Measurements from ENCODE around the gene CAPN9. TPM values are rescaled to one million over a fixed set of nuclear protein-coding genes. Genes with fewer than 3 reads are reported as not detected.
"Not testable (repeated sequence)": the region's sequence is repeated elsewhere in the genome, so short reads cannot be mapped to it uniquely, and the experiment has no call there.

Gene CAPN9
- total RNA-seq, 1 experiment from 2014 or later = 0.10 TPM

DNA sequence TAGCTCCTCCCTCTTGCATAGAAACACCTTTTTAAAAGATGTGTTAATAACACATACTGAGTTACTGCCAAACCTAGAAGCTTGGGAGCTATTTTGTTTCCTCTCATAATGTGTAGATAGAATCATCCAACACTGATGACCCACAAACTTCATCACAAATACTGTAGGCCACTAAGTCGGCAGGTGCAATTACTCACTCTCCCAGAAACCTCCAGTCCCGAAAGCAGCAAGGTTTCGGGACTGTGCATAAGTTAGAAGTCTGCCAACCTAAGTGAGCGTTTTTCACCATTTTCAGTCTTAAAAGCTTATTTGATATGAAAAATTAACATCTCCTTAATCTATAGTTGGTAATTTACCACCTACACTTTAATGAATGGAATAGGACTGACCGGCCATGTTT lies 89.2 kb downstream of the CAPN9 start:
- no peak for DNase-seq
- Histone ChIP-seq H3K4me3 (ENCODE audit: insufficient read depth, low read depth, low read length) (no peak overlapping the region), H3K27me3 (ENCODE audit: control insufficient read depth, insufficient read depth, low read length) (no peaks in the 10 kb centered on the region), H3K36me3 (replicated peaks; ENCODE audit: control insufficient read depth, insufficient read depth, low read length) (no peaks in the 10 kb centered on the region)

DNA sequence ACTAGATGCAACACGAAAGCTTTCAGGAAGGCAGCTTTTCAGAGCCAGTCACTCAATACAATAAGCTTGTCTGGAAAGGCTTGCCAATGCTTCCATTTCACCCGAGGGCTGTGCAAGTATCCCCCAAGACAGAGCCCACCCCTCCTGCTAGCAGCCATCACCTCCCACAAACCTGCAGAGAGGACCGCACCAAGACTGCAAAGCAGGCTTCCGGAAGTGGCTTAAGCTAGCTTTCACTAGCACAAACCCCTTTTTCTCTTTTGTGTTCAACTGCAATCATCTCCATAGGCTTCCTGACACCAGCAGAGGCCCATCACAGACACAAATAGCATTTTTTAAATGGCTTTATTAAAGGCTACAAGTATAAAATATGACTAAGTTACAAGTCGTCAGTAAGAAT lies 89.6 kb downstream of the CAPN9 start:
- Histone ChIP-seq H3K27me3 (ENCODE audit: control insufficient read depth, insufficient read depth, low read length) (no peaks in the 10 kb centered on the region), H3K36me3 (replicated peaks; ENCODE audit: control insufficient read depth, insufficient read depth, low read length) (no peaks in the 10 kb centered on the region), H3K4me3 (ENCODE audit: insufficient read depth, low read depth, low read length) (no peak overlapping the region)
- no peak for DNase-seq

DNA sequence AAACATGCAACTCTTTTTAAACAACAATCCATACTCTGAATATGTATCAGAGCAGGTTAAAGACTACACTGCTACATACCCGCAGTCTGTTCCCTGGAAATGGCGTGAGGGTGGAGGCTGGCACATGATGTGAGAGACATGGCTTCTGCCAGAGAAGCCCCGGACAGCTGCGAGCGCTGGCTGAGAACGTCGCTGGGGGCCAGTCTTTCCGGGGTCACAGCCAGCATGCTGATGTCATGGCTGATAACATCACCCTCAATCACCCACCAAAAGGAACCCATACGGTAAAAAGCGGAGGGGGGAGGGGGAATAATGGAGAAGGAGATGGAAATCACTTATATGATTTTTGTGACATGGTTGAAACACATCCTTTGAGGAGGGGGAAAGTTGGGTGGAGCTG lies 92.0 kb downstream of the CAPN9 start:
- Histone ChIP-seq H3K4me3 (ENCODE audit: insufficient read depth, low read depth, low read length) (no peak overlapping the region), H3K27me3 (ENCODE audit: control insufficient read depth, insufficient read depth, low read length) (no peaks in the 10 kb centered on the region), H3K36me3 (replicated peaks; ENCODE audit: control insufficient read depth, insufficient read depth, low read length) (peaks cover 6% of the 10 kb centered on the region; the same call in 1 of the 2 replicates)
- DNase-seq = no peak

DNA sequence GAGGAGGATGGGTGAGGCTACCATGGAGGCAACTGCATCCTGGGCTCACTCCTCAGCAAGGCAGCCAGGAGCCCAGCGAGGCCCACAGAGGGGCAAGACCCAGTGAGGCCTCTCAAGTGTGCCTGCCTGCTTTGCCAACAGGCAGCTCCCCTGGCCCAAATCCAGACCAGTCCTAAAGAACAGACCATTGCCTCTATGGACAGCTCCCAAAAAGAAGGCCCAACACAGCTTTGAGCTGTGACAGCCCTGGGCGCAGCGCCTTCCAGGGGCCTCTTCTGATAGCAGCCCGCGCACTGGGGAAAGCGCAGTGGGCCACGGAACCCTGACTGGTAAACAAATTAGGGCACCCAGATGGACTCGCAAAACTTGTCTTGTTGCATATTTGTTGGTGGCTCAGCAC lies 95.6 kb downstream of the CAPN9 start:
- no peak for DNase-seq
- no peaks in the 10 kb centered on the region for H3K27me3 ChIP-seq (ENCODE audit: control insufficient read depth, insufficient read depth, low read length)
- H3K4me3 ChIP-seq (ENCODE audit: insufficient read depth, low read depth, low read length) = no peak overlapping the region
- H3K36me3 ChIP-seq (replicated peaks; ENCODE audit: control insufficient read depth, insufficient read depth, low read length) = peaks cover 6% of the 10 kb centered on the region; the same call in 1 of the 2 replicates

GRCh38 chr1:230843503-230844309 lies 96.5 kb downstream of the CAPN9 start:
- no peak overlapping the region for H3K4me3 ChIP-seq (ENCODE audit: insufficient read depth, low read depth, low read length)
- no peak for DNase-seq
- no peaks in the 10 kb centered on the region for H3K27me3 ChIP-seq (ENCODE audit: control insufficient read depth, insufficient read depth, low read length)
- peaks cover 6% of the 10 kb centered on the region; the same call in 1 of the 2 replicates for H3K36me3 ChIP-seq (replicated peaks; ENCODE audit: control insufficient read depth, insufficient read depth, low read length)

DNA sequence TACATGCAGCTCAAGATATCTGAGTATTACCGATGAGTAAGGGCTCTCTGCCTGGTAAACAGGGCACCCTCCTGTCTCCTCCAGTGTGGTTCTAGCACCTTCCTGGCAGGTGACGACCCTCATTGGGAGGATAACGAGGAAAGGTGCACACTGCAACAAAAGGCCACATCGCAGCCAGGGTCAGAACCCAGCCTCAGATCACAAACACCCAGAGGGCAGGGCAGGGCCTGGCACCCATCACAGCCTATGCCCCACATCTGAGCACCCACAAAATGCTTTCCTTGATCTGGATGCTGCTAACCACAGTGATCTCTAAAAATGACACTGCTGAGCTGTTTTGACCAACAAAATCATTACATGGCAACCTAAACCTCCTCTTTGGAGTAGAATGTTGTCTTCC lies 97.4 kb downstream of the CAPN9 start:
- no peaks in the 10 kb centered on the region for H3K27me3 ChIP-seq (ENCODE audit: control insufficient read depth, insufficient read depth, low read length)
- DNase-seq = no peak
- peaks cover 6% of the 10 kb centered on the region; the same call in 1 of the 2 replicates for H3K36me3 ChIP-seq (replicated peaks; ENCODE audit: control insufficient read depth, insufficient read depth, low read length)
- H3K4me3 ChIP-seq (ENCODE audit: insufficient read depth, low read depth, low read length) = no peak overlapping the region

- H3K36me3 ChIP-seq (replicated peaks; ENCODE audit: control insufficient read depth, insufficient read depth, low read length); H3K27me3 ChIP-seq (ENCODE audit: control insufficient read depth, insufficient read depth, low read length); H3K4me3 ChIP-seq (ENCODE audit: insufficient read depth, low read depth, low read length); DNase-seq: not testable (repeated sequence)
These were observed 98.0 kb downstream of the CAPN9 start for GRCh38 chr1:230845184-230845583.

GRCh38 chr1:230848235-230848634 lies 101.0 kb downstream of the CAPN9 start:
- no peak for DNase-seq
- Histone ChIP-seq H3K27me3 (ENCODE audit: control insufficient read depth, insufficient read depth, low read length) (no peaks in the 10 kb centered on the region), H3K4me3 (ENCODE audit: insufficient read depth, low read depth, low read length) (no peak overlapping the region), H3K36me3 (replicated peaks; ENCODE audit: control insufficient read depth, insufficient read depth, low read length) (peaks cover 7% of the 10 kb centered on the region)

DNA sequence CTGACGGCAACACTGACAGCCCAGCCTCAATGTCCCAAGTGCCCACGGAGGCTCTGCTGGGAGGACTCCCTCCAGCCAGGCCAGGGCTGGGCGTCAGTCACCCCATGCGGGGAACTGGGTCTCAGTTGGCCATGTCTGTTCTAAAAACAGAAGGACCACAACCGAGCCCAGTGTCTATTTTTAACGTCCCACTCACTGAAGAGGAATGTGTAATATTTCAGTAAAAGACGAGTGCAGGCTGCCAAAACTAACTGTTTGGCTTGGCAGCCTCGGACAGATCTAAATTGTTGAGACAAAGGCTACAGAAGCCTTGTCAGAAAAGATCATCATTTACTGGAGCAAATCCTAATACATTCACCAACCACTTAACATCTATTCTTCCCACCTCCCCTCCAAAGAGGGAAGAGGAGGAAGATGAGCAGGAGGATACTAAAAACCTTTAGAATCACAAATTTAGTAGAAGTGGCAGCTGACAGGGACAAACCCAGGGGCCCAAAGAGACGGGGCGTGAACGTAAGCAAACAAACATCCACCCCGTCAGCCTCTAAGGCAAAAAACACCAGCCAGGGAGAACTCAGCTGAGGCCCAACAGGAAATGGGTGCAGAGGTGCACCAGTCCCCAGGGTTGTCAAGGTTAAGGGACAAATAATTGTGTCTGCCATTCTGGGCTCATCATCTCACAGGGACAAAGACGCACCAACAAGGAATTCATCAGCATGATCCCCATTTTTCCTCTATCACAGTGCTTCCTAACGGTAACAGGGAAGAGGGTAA lies 102.5 kb downstream of the CAPN9 start:
- Histone ChIP-seq H3K4me3 (ENCODE audit: insufficient read depth, low read depth, low read length) (no peak overlapping the region), H3K27me3 (ENCODE audit: control insufficient read depth, insufficient read depth, low read length) (no peaks in the 10 kb centered on the region), H3K36me3 (replicated peaks; ENCODE audit: control insufficient read depth, insufficient read depth, low read length) (peaks cover 4% of the 10 kb centered on the region)
- DNase-seq = no peak

DNA sequence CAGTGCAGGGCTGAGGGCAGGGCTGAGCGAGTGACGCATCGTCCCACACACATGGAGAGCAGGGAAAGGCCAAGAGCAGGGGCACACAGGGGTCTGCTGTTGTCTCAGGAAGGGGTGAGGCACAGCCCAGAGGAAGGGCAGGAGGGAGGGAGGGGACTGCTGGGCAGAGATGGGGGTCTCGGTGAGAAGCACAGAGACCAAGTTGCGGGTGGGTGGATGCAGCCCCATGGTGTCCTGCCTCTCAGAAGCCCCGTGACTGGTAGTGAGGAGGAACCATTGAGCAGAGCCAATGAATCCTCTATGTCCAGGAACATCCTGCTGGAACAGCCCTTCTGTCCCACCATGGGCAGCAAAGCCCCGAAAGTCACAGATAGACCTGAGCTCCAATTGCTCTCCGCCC lies 103.4 kb downstream of the CAPN9 start:
- DNase-seq = no peak
- Histone ChIP-seq H3K36me3 (replicated peaks; ENCODE audit: control insufficient read depth, insufficient read depth, low read length) (peaks cover 4% of the 10 kb centered on the region), H3K27me3 (ENCODE audit: control insufficient read depth, insufficient read depth, low read length) (no peaks in the 10 kb centered on the region), H3K4me3 (ENCODE audit: insufficient read depth, low read depth, low read length) (no peak overlapping the region)

- DNase-seq = peak; percentile 67
- no peak overlapping the region for H3K4me3 ChIP-seq (ENCODE audit: insufficient read depth, low read depth, low read length)
- no peaks in the 10 kb centered on the region for H3K27me3 ChIP-seq (ENCODE audit: control insufficient read depth, insufficient read depth, low read length)
- H3K36me3 ChIP-seq (replicated peaks; ENCODE audit: control insufficient read depth, insufficient read depth, low read length) = peaks cover 4% of the 10 kb centered on the region
These were observed 104.1 kb downstream of the CAPN9 start for GRCh38 chr1:230851291-230851691.

Other genes with a start within 250 kb of the CAPN9 start
- gene COG2, start 104.9 kb upstream of the CAPN9 start, total RNA-seq (2014; rRNA removed; shearing (Covaris generic)) = 38.3 and 53.9 TPM in 2 replicates
- 0.42 TPM in 1 of 2 replicates, not detected in the other for gene AGT, start 33.3 kb upstream of the CAPN9 start, total RNA-seq (2014; rRNA removed; shearing (Covaris generic))
- gene C1orf198, start 121.1 kb downstream of the CAPN9 start, total RNA-seq (2014; rRNA removed; shearing (Covaris generic)) = 38.6 and 52.0 TPM in 2 replicates
- gene TTC13, start 231.5 kb downstream of the CAPN9 start, total RNA-seq (2014; rRNA removed; shearing (Covaris generic)) = 7.3 and 10.5 TPM in 2 replicates
- 16.5 and 19.8 TPM in 2 replicates for gene ARV1, start 231.7 kb downstream of the CAPN9 start, total RNA-seq (2014; rRNA removed; shearing (Covaris generic))

All from H7 (cell line).